BJ (cell line): Measurements from ENCODE around the gene CCDC7. TPM values are rescaled to one million over a fixed set of nuclear protein-coding genes. Genes with fewer than 3 reads are reported as not detected.
"Not testable (repeated sequence)": the region's sequence is repeated elsewhere in the genome, so short reads cannot be mapped to it uniquely, and the experiment has no call there.

Experiments
- CTCF ChIA-PET: fragments of 350-600 bp; formaldehyde crosslinking; extraction: SDS; loops from one replicate; lab custom pipeline; 2021; ENCODE audit warnings: antibody characterized with exemption, inconsistent platforms; lab: Yijun Ruan, JAX
- POLR2A ChIA-PET: fragments of 300-600 bp; sonication (Branson Sonifier 250); formaldehyde crosslinking; extraction: SDS; loops from one replicate; lab custom pipeline; 2021; ENCODE audit warnings: antibody characterized with exemption; lab: Charles Lee
- DNase-seq: peaks from one replicate; pipeline ENCODE4 v3.0.0-alpha.2; 2011; ENCODE audit warnings: low read depth
- H3K27me3 ChIP-seq: 2 replicates; pipeline ENCODE4 v1.6.0; 2011; ENCODE audit warnings: low read length; ENCODE audit not compliant: control insufficient read depth, insufficient read depth
- H3K36me3 ChIP-seq: 2 replicates; pipeline ENCODE4 v1.5.1; 2011; ENCODE audit warnings: low read length; ENCODE audit not compliant: control insufficient read depth, insufficient read depth
- H3K4me3 ChIP-seq: 2 replicates; pipeline ENCODE4 v1.5.1; 2011; ENCODE audit warnings: low read depth, mild to moderate bottlenecking, control low read depth, low read length
- CTCF ChIP-seq: IDR thresholded peaks from 2 replicates; pipeline ENCODE4 v1.5.1; 2011; ENCODE audit warnings: low read depth, mild to moderate bottlenecking, control low read depth, inconsistent platforms, low read length, moderate library complexity; ENCODE audit not compliant: insufficient read depth
- polyA plus RNA-seq: library from polyadenylated mRNA; depleted of rRNA; stranded (reverse); fragments of >200 nt; gene quantifications from 2 replicates; pipeline ENCODE4 v1.2.3, GENCODE V29; 2011

Gene CCDC7
- polyA plus RNA-seq, 1 experiment: 0.52 TPM

- DNase-seq: no peak
- ChIA-PET POLR2A (no interaction called here), CTCF (no interaction called here)
- H3K27me3 ChIP-seq: no peaks in the 10 kb centered on the region
- no peak for TF ChIP-seq CTCF
- no peaks in the 10 kb centered on the region for H3K36me3 ChIP-seq
- no peak overlapping the region for H3K4me3 ChIP-seq
Measured at GRCh38 chr10:32684291-32684690, 238.4 kb downstream of the CCDC7 start.

- Histone ChIP-seq H3K36me3 (no peaks in the 10 kb centered on the region), H3K27me3 (no peaks in the 10 kb centered on the region), H3K4me3 (no peak overlapping the region)
- CTCF ChIA-PET: no interaction called here
- TF ChIP-seq CTCF: no peak
- no peak for DNase-seq
- POLR2A ChIA-PET: no interaction called here
Measured at GRCh38 chr10:32687116-32687515, 241.2 kb downstream of the CCDC7 start.

GRCh38 chr10:32687546-32687945 lies 241.6 kb downstream of the CCDC7 start:
- no peak overlapping the region for H3K4me3 ChIP-seq
- ChIA-PET POLR2A (no interaction called here), CTCF (no interaction called here)
- no peaks in the 10 kb centered on the region for H3K27me3 ChIP-seq
- no peaks in the 10 kb centered on the region for H3K36me3 ChIP-seq
- no peak for DNase-seq
- no peak for TF ChIP-seq CTCF

- no peak for TF ChIP-seq CTCF
- H3K4me3 ChIP-seq: no peak overlapping the region
- ChIA-PET CTCF (no interaction called here), POLR2A (no interaction called here)
- H3K36me3 ChIP-seq: no peaks in the 10 kb centered on the region
- H3K27me3 ChIP-seq: no peaks in the 10 kb centered on the region
- DNase-seq: no peak
Measured at GRCh38 chr10:32692174-32692573, 246.2 kb downstream of the CCDC7 start.

- ChIA-PET POLR2A (no interaction called here), CTCF (no interaction called here)
- no peak for TF ChIP-seq CTCF
- H3K36me3 ChIP-seq: no peaks in the 10 kb centered on the region
- H3K4me3 ChIP-seq: no peak overlapping the region
- DNase-seq: no peak
- no peaks in the 10 kb centered on the region for H3K27me3 ChIP-seq
Measured at GRCh38 chr10:32693441-32693979, 247.6 kb downstream of the CCDC7 start.

GRCh38 chr10:32699683-32700082 lies 253.7 kb downstream of the CCDC7 start:
- POLR2A ChIA-PET: interaction anchor here (0.7 kb wide), 1 partner anchor 19 kb away, joined by 4 read pairs; no protein-coding TSS in a partner anchor
- CTCF ChIA-PET, H3K36me3 ChIP-seq, DNase-seq, H3K4me3 ChIP-seq, H3K27me3 ChIP-seq: not testable (repeated sequence)
